ENCODE data around the gene SCYL1.

The SCYL1 gene

GRCh38 chr11:65580031-65580692 lies 55.3 kb downstream of the SCYL1 start:
- no peak for DNase-seq (ENCODE audit: low read depth in 2 of 2, low spot score in 1 of 2)

DNA sequence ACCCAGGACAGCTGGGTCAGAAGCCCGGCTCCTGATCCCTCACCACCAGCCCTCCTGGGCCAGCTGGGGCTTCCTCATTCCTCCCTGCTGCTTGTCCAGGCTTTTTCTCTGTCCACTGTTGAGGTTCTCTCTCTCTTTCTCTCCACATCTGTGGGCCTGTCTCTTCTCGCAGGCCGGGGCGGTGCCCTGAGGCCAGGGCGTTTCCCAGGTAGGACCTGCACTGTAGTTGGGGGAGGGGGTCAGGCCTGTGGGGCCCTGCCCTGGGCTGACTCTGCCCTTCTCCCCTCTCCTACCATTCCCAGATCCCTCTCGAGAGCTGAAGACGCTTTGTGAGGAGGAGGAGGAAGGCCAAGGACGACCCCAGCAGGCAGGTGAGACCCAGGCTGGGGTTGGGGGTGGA lies 55.9 kb downstream of the SCYL1 start:
- no peak for DNase-seq (ENCODE audit: low read depth in 2 of 2, low spot score in 1 of 2)

DNA sequence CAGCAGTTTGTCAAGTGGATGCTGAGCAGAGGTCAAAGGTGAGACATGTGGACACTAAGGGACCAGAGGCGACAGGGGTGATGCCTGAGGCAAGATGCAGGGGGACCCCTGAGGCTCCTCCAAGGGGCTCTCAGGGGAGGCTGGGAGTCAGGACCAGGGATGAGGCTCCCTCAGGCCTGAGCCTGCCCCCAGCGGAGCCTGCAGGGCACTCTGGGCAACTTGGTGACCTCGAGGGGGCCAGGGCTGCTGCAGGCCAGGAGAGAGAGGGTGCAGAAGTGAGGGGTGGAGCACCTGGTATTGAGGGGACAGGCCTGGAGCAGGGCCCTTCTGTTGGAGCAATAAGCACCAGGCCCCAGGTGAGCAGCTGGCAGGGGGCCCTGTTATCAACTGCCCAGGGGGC lies 57.0 kb downstream of the SCYL1 start:
- DNase-seq (ENCODE audit: low read depth in 2 of 2, low spot score in 1 of 2) = no peak

DNA sequence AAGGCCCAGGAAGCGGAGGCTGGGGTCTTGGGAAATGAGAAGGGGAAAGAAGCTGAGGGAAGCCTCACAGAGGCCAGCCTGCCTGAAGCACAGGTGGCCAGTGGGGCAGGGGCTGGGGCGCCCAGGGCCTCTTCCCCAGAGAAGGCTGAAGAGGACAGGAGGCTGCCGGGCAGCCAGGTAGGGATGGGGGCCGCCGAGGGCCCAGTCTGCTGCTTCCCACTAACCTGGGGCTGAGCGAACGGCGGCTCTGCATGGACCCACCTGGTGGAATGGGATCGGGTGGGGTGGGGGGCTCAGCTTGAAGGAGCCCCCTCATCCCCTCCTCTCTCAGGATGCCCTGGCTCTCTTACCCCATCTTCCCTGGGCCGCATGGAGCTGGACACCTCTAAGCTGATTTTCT lies 58.7 kb downstream of the SCYL1 start:
- DNase-seq (ENCODE audit: low read depth in 2 of 2, low spot score in 1 of 2) = no peak

GRCh38 chr11:65584106-65584505 lies 59.2 kb downstream of the SCYL1 start:
- no peak for DNase-seq (ENCODE audit: low read depth in 2 of 2, low spot score in 1 of 2)

- DNase-seq (ENCODE audit: low read depth in 2 of 2, low spot score in 1 of 2) = no peak
Observed at GRCh38 chr11:65584723-65585171, 59.9 kb downstream of the SCYL1 start.

- no peak for DNase-seq (ENCODE audit: low read depth in 2 of 2, low spot score in 1 of 2)
Observed at GRCh38 chr11:65585396-65586246, 60.7 kb downstream of the SCYL1 start.

DNA sequence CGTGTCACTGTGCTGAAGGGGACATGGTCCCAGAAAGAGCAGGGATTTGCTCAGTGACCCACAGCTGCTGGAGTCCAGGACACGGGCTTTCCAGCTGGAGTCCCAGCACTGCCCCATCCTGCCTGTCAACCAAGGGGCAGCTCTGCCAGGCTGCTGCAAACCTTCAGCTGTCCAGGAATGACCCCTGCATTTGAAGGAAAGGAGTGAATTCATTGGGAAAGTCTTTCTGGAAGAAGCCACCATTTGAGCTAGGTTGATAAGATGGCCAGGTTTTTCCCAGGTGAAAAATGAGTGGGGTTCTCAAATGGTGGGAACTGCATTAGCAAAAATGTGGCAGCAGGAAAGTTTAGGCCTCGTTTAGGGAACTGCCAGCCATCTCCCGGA lies 61.4 kb downstream of the SCYL1 start:
- DNase-seq (ENCODE audit: low read depth in 2 of 2, low spot score in 1 of 2) = no peak

DNA sequence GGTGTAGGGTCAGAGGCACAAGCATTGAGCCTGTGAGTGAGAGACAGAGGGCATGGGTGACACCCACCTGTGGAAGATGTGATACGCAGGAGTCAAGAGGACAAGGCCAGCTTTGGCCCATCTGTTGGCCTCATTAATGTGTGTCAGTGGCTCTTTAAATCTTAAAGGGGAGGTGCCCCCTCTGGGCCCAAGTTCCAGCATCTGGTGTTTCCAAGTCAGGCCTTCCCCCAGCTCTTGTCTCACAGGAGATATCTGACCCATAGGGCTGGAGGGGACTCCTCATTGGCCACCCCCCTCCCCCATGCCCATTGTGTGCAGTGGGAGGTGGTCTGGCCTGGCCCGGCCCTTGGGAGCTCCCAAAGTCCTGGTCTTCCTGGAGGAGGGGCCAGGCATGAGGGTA lies 61.8 kb downstream of the SCYL1 start:
- DNase-seq (ENCODE audit: low read depth in 2 of 2, low spot score in 1 of 2) = no peak
